Cardiac fibroblast (primary cell): ENCODE results near the gene TEX48.

Source experiments
- DNase-seq, 2 donors: peaks; one replicate each; pipeline versions ENCODE4 v3.0.0 to v3.0.0-alpha.2; 2010; ENCODE audit warnings: low read depth in 2 of 2
- H3K4me3 ChIP-seq, 2 donors: replicated peaks in 1 of 2; 1 replicate in 1 of 2; 2 replicates in 1 of 2; pipeline ENCODE4 v1.5.1; 2011; ENCODE audit warnings: low read depth in 2 of 2, low read length in 2 of 2, mild to moderate bottlenecking in 2 of 2, moderate library complexity in 1 of 2
- CTCF ChIP-seq: IDR thresholded peaks from one replicate; pipeline ENCODE4 v1.5.1; 2011; ENCODE audit warnings: low read depth, mild to moderate bottlenecking, low read length, inconsistent platforms

The TEX48 gene

GRCh38 chr9:114717908-114718486, 36.0 kb upstream of the TEX48 start:
- H3K4me3 ChIP-seq: no peak overlapping the region
- DNase-seq: no peak
- no peak for TF ChIP-seq CTCF

GRCh38 chr9:114709636-114710035, 27.6 kb upstream of the TEX48 start:
- no peak overlapping the region for H3K4me3 ChIP-seq
- DNase-seq: no peak
- TF ChIP-seq CTCF: no peak

- H3K4me3 ChIP-seq: no peak overlapping the region
- no peak for DNase-seq
- TF ChIP-seq CTCF: no peak
Observed at GRCh38 chr9:114706711-114707110, 24.7 kb upstream of the TEX48 start.

GRCh38 chr9:114701988-114702387, 20.0 kb upstream of the TEX48 start:
- DNase-seq: no peak
- no peak overlapping the region for H3K4me3 ChIP-seq
- no peak for TF ChIP-seq CTCF

- TF ChIP-seq CTCF: no peak
- no peak for DNase-seq
- no peak overlapping the region for H3K4me3 ChIP-seq
Observed at GRCh38 chr9:114697951-114698351, 16.0 kb upstream of the TEX48 start.

GRCh38 chr9:114696814-114697544, 15.0 kb upstream of the TEX48 start:
- H3K4me3 ChIP-seq: no peak overlapping the region
- no peak for TF ChIP-seq CTCF
- DNase-seq: no peak
